HEK293 (cell line): ENCODE results near the gene LRRC8D.

Source experiments
- CTCF ChIA-PET: fragments of 350-600 bp; formaldehyde crosslinking; extraction: SDS; loops from one replicate; lab custom pipeline; 2021; ENCODE audit warnings: antibody characterized with exemption; lab: Yijun Ruan, JAX
- POLR2A ChIA-PET: fragments of 300-600 bp; formaldehyde crosslinking; extraction: SDS; loops from one replicate; lab custom pipeline; 2020; ENCODE audit warnings: antibody characterized with exemption, inconsistent platforms; lab: Yijun Ruan, JAX
- H3K27ac ChIP-seq: fragments of 200-500 bp; sonication (Bioruptor generic); 2 replicates; pipeline ENCODE4 v1.5.1; 2014; ENCODE audit warnings: low read depth, low read length, control low read depth, inconsistent platforms; ENCODE audit errors: extremely low read depth
- H3K36me3 ChIP-seq, 2 experiments: fragments of 200-500 bp in 1 of 2; sonication (Bioruptor generic) in 1 of 2; 1 replicate in 1 of 2; 2 replicates in 1 of 2; pipeline ENCODE4 v1.5.1; 2014 to 2017; ENCODE audit warnings: inconsistent platforms in 2 of 2, low read length in 2 of 2; ENCODE audit not compliant: control insufficient read depth in 2 of 2, insufficient read depth in 1 of 2
- H3K4me1 ChIP-seq: fragments of 200-500 bp; sonication (Bioruptor generic); 2 replicates; pipeline ENCODE4 v1.5.1; 2014; ENCODE audit warnings: mild to moderate bottlenecking, low read length, inconsistent platforms; ENCODE audit not compliant: control insufficient read depth, insufficient read depth
- H3K4me3 ChIP-seq: 2 replicates; pipeline ENCODE4 v1.5.1; 2011; ENCODE audit warnings: low read depth, mild to moderate bottlenecking, control low read depth, low read length, moderate library complexity
- H3K9me3 ChIP-seq: fragments of 200-500 bp; sonication (Bioruptor generic); 2 replicates; pipeline ENCODE4 v1.5.1; 2014; ENCODE audit warnings: low read depth, low read length, inconsistent platforms; ENCODE audit not compliant: control insufficient read depth, insufficient read depth
- EGR2 ChIP-seq: fragments of 450-650 bp; formaldehyde crosslinking; IDR thresholded peaks from 2 replicates; pipeline ENCODE4 v1.5.1; 2016; ENCODE audit warnings: low read depth, missing biosample characterization, missing genetic modification characterization
- HOXC10 ChIP-seq: sonication (generic); formaldehyde crosslinking; IDR thresholded peaks from 2 replicates; pipeline ENCODE4 v1.8.1; 2023; ENCODE audit warnings: mild to moderate bottlenecking, missing genetic modification reagents
- KLF10 ChIP-seq: fragments of 450-650 bp; IDR thresholded peaks from 2 replicates; pipeline ENCODE4 v1.5.1; 2018; ENCODE audit warnings: missing biosample characterization, mild to moderate bottlenecking, missing genetic modification characterization
- OSR2 ChIP-seq: fragments of 450-650 bp; formaldehyde crosslinking; IDR thresholded peaks from 2 replicates; pipeline ENCODE4 v1.5.1; 2016; ENCODE audit warnings: missing biosample characterization, missing genetic modification characterization
- YY2 ChIP-seq: fragments of 450-650 bp; formaldehyde crosslinking; IDR thresholded peaks from 2 replicates; pipeline ENCODE4 v1.5.1; 2016; ENCODE audit warnings: missing biosample characterization, missing genetic modification characterization
- ZBTB48 ChIP-seq: fragments of 450-650 bp; formaldehyde crosslinking; IDR thresholded peaks from 2 replicates; pipeline ENCODE4 v1.5.1; 2016; ENCODE audit warnings: missing biosample characterization, missing genetic modification characterization
- ZNF140 ChIP-seq: fragments of 450-650 bp; formaldehyde crosslinking; IDR thresholded peaks from 2 replicates; pipeline ENCODE4 v1.5.1; 2016; ENCODE audit warnings: missing biosample characterization, missing genetic modification characterization
- ZNF157 ChIP-seq: fragments of 450-650 bp; formaldehyde crosslinking; IDR thresholded peaks from 2 replicates; pipeline ENCODE4 v1.5.1; 2016; ENCODE audit warnings: missing biosample characterization, missing genetic modification characterization
- ZNF19 ChIP-seq: fragments of 450-650 bp; formaldehyde crosslinking; IDR thresholded peaks from 2 replicates; pipeline ENCODE4; 2016; ENCODE audit warnings: missing biosample characterization, missing genetic modification characterization, low read depth
- ZNF280C ChIP-seq: fragments of 450-650 bp; formaldehyde crosslinking; IDR thresholded peaks from 2 replicates; pipeline ENCODE4 v1.5.1; 2016; ENCODE audit warnings: missing biosample characterization, missing genetic modification characterization
- ZNF354C ChIP-seq: fragments of 450-650 bp; formaldehyde crosslinking; IDR thresholded peaks from 2 replicates; pipeline ENCODE4 v1.5.1; 2016; ENCODE audit warnings: missing biosample characterization, missing genetic modification characterization, low read depth, borderline replicate concordance
- ZNF423 ChIP-seq: fragments of 450-650 bp; formaldehyde crosslinking; IDR thresholded peaks from 2 replicates; pipeline ENCODE4 v1.5.1; 2016; ENCODE audit warnings: missing biosample characterization, missing genetic modification characterization
- ZNF48 ChIP-seq: fragments of 450-650 bp; formaldehyde crosslinking; IDR thresholded peaks from 2 replicates; pipeline ENCODE4 v1.5.1; 2016; ENCODE audit warnings: missing biosample characterization, missing genetic modification characterization
- ZNF514 ChIP-seq: fragments of 450-650 bp; formaldehyde crosslinking; IDR thresholded peaks from 2 replicates; pipeline ENCODE4 v1.5.1; 2016; ENCODE audit warnings: missing biosample characterization, missing genetic modification characterization
- ZNF621 ChIP-seq: fragments of 450-650 bp; formaldehyde crosslinking; IDR thresholded peaks from 2 replicates; pipeline ENCODE4 v1.5.1; 2017; ENCODE audit warnings: missing biosample characterization, missing genetic modification characterization
- ZNF623 ChIP-seq: fragments of 450-650 bp; formaldehyde crosslinking; IDR thresholded peaks from 2 replicates; pipeline ENCODE4 v1.5.1; 2016; ENCODE audit warnings: missing biosample characterization, missing genetic modification characterization
- ZNF658 ChIP-seq: fragments of 450-650 bp; formaldehyde crosslinking; IDR thresholded peaks from 2 replicates; pipeline ENCODE4; 2016; ENCODE audit warnings: missing biosample characterization, missing genetic modification characterization
- ZNF707 ChIP-seq: fragments of 450-650 bp; formaldehyde crosslinking; IDR thresholded peaks from 2 replicates; pipeline ENCODE4 v1.5.1; 2016; ENCODE audit warnings: missing biosample characterization, missing genetic modification characterization
- TF ChIP-seq, protein P1 (sequence below): fragments of 450-650 bp; formaldehyde crosslinking; IDR thresholded peaks from 2 replicates; pipeline ENCODE4 v1.5.1; 2016; ENCODE audit warnings: missing biosample characterization, missing genetic modification characterization, low read depth
- TF ChIP-seq, protein P2 (sequence below): fragments of 450-650 bp; formaldehyde crosslinking; IDR thresholded peaks from 2 replicates; pipeline ENCODE4 v1.5.1; 2016; ENCODE audit warnings: missing biosample characterization, missing genetic modification characterization
- TF ChIP-seq, protein P3 (sequence below): fragments of 450-650 bp; formaldehyde crosslinking; IDR thresholded peaks from 2 replicates; pipeline ENCODE4 v1.5.1; 2016; ENCODE audit warnings: missing biosample characterization, missing genetic modification characterization
- TF ChIP-seq, protein P4 (sequence below): fragments of 450-650 bp; formaldehyde crosslinking; IDR thresholded peaks from 2 replicates; pipeline ENCODE4 v1.5.1; 2016; ENCODE audit warnings: missing biosample characterization, missing genetic modification characterization

LRRC8D gene

DNA sequence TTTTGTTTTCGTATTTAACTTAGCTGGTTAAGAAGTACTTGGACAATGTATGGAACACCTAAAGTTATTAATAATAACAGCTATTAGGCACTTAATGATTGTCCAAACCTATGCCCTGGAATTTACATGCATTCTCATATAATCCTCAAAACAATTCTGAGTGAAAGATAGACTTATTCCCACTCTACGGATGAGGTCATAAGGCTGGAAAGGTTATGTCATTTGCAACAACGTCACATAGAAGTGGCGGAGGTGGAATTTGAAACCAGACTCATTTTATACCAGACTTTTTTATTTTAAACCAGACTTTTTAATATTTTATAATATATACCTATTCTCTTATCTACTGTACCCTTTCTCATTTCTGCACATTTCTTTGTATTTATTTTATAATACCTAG lies 8.4 kb downstream of the LRRC8D start (continued):
- TF ChIP-seq ZNF280C (tag by site-specific recombination) (no peak), HOXC10 (CRISPR knock-in tag) (no peak)

DNA sequence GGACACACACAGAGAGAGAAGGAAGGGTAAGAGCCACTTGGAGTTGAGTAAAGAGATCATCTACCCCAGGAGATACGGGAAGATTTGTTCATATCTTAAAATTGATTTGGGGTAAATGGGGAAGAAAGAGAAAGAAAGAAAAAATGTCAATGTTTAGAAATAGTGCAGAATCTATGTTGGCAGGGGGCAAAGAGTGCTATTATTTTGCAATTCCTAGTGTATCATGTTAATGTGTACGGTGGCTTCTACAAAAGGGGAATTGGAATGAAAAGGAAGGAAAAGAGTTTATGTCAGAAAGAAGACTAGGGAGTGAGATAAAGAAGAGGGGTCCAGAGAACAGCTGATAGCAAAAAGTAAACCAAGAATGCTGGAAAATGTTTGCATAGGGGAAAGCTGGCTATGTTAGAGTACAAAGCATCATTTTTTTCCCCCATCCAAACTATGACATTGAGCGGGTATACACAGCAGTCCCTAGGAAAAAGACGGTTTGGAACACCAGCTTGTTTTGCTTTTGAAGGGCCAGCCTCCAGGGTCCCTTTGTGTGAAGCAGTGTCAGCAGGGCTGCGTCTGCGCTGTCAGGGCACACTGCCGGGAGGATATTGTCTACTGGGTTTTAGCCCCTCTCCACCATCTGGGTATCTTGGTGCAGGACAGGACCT lies 10.8 kb downstream of the LRRC8D start:
- ChIA-PET POLR2A (no interaction called here), CTCF (no interaction called here)
- TF ChIP-seq, protein P1, sequence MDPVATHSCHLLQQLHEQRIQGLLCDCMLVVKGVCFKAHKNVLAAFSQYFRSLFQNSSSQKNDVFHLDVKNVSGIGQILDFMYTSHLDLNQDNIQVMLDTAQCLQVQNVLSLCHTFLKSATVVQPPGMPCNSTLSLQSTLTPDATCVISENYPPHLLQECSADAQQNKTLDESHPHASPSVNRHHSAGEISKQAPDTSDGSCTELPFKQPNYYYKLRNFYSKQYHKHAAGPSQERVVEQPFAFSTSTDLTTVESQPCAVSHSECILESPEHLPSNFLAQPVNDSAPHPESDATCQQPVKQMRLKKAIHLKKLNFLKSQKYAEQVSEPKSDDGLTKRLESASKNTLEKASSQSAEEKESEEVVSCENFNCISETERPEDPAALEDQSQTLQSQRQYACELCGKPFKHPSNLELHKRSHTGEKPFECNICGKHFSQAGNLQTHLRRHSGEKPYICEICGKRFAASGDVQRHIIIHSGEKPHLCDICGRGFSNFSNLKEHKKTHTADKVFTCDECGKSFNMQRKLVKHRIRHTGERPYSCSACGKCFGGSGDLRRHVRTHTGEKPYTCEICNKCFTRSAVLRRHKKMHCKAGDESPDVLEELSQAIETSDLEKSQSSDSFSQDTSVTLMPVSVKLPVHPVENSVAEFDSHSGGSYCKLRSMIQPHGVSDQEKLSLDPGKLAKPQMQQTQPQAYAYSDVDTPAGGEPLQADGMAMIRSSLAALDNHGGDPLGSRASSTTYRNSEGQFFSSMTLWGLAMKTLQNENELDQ (tag by site-specific recombination): no peak
- TF ChIP-seq ZNF514 (tag by site-specific recombination): no peak
- no peak for TF ChIP-seq ZNF423
- TF ChIP-seq KLF10: no peak
- no peak for TF ChIP-seq ZNF623
- no peak for TF ChIP-seq ZNF48
- no peak for TF ChIP-seq EGR2 (tag by site-specific recombination)
- no peak for TF ChIP-seq ZNF658
- TF ChIP-seq ZBTB48: no peak
- no peak for TF ChIP-seq ZNF19 (tag by site-specific recombination)
- TF ChIP-seq ZNF707: no peak
- H3K27ac ChIP-seq: no peak overlapping the region
- no peaks in the 10 kb centered on the region for H3K9me3 ChIP-seq
- H3K36me3 ChIP-seq: peaks cover 0 to 6% of the 10 kb centered on the region in 2 experiments; a peak in 1 of 3 replicates
- 0 out of 2 replicates have a peak, but pooled peaks cover 3% of the 10 kb centered on the region for H3K4me1 ChIP-seq
- no peak overlapping the region for H3K4me3 ChIP-seq

DNA sequence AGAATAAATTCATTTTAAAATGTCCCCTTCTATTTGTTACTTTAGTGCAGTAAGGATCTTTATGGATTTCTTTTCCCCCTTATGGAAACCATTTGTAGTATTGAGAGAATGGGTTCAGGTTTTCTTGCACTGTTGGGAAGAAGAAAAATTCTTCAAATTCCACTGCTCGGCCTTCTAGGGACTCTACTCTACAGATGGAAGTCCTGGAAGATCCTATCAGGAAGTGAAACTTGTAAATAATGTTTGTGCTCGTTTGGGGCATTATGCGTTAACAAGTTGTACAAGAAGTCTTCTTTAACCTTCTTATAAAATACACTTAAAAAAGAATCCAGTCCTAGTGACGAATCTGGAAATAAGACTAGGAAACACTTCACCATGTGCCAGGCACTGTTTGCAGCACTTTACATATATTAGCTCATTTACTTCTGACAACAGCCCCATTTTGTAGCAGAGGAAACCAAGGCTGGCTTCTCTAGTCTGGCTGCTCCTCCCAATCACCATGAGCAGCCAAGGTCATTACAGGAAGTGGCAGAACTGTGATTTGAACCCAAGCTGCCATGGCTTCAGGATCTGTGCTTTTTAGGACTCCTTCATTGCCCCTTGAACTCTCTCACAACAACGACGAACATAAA lies 11.8 kb downstream of the LRRC8D start:
- no peaks in the 10 kb centered on the region for H3K9me3 ChIP-seq
- TF ChIP-seq ZNF621 (tag by site-specific recombination) (no peak), YY2 (tag by site-specific recombination) (no peak), ZNF140 (tag by site-specific recombination) (no peak), ZNF157 (tag by site-specific recombination) (no peak), ZNF354C (tag by site-specific recombination) (no peak), OSR2 (tag by site-specific recombination) (no peak)
- TF ChIP-seq, protein P2, sequence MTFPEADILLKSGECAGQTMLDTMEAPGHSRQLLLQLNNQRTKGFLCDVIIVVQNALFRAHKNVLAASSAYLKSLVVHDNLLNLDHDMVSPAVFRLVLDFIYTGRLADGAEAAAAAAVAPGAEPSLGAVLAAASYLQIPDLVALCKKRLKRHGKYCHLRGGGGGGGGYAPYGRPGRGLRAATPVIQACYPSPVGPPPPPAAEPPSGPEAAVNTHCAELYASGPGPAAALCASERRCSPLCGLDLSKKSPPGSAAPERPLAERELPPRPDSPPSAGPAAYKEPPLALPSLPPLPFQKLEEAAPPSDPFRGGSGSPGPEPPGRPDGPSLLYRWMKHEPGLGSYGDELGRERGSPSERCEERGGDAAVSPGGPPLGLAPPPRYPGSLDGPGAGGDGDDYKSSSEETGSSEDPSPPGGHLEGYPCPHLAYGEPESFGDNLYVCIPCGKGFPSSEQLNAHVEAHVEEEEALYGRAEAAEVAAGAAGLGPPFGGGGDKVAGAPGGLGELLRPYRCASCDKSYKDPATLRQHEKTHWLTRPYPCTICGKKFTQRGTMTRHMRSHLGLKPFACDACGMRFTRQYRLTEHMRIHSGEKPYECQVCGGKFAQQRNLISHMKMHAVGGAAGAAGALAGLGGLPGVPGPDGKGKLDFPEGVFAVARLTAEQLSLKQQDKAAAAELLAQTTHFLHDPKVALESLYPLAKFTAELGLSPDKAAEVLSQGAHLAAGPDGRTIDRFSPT (tag by site-specific recombination): no peak
- TF ChIP-seq, protein P3, sequence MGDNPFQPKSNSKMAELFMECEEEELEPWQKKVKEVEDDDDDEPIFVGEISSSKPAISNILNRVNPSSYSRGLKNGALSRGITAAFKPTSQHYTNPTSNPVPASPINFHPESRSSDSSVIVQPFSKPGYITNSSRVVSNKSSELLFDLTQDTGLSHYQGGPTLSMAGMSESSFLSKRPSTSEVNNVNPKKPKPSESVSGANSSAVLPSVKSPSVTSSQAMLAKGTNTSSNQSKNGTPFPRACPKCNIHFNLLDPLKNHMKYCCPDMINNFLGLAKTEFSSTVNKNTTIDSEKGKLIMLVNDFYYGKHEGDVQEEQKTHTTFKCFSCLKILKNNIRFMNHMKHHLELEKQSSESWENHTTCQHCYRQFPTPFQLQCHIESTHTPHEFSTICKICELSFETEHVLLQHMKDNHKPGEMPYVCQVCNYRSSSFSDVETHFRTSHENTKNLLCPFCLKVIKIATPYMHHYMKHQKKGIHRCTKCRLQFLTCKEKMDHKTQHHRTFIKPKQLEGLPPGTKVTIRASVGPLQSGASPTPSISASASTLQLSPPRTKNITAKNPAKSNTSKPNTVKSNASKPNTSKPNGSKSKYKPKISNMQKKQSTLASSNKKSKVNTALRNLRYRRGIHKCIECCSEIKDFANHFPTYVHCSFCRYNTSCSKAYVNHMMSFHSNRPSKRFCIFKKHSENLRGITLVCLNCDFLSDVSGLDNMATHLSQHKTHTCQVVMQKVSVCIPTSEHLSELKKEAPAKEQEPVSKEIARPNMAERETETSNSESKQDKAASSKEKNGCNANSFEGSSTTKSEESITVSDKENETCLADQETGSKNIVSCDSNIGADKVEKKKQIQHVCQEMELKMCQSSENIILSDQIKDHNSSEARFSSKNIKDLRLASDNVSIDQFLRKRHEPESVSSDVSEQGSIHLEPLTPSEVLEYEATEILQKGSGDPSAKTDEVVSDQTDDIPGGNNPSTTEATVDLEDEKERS (tag by site-specific recombination): no peak
- TF ChIP-seq, protein P4, sequence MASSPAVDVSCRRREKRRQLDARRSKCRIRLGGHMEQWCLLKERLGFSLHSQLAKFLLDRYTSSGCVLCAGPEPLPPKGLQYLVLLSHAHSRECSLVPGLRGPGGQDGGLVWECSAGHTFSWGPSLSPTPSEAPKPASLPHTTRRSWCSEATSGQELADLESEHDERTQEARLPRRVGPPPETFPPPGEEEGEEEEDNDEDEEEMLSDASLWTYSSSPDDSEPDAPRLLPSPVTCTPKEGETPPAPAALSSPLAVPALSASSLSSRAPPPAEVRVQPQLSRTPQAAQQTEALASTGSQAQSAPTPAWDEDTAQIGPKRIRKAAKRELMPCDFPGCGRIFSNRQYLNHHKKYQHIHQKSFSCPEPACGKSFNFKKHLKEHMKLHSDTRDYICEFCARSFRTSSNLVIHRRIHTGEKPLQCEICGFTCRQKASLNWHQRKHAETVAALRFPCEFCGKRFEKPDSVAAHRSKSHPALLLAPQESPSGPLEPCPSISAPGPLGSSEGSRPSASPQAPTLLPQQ (tag by site-specific recombination): no peak
- TF ChIP-seq, all 188 proteins: peak for 0
- Histone ChIP-seq H3K27ac (no peak overlapping the region), H3K4me3 (no peak overlapping the region), H3K4me1 (0 out of 2 replicates have a peak, but pooled peaks cover 5% of the 10 kb centered on the region), H3K36me3 (peaks cover 0 to 3% of the 10 kb centered on the region in 2 experiments; a peak in 1 of 3 replicates)
- POLR2A ChIA-PET: no interaction called here
- CTCF ChIA-PET: interaction anchor here (1.1 kb wide), 1 partner anchor 10 kb away, joined by 3 read pairs; no protein-coding TSS in a partner anchor
